ENCODE data around the gene ABHD11. TPM values are rescaled to one million over a fixed set of nuclear protein-coding genes. Genes with fewer than 3 reads are reported as not detected.

Gene ABHD11
- total RNA-seq, 2 experiments from 2014 or later, result 8.5 to 11.5 TPM

GRCh38 chr7:73769481-73770001 is 30.9 kb upstream of the ABHD11 start:
- no peaks in the 10 kb centered on the region for H3K36me3 Mint-ChIP-seq (ENCODE audit: low read depth)
- POLR2A ChIA-PET, result no interaction called here
- H3K27me3 ChIP-seq (ENCODE audit: control insufficient read depth in 1 of 2, insufficient read depth in 2 of 2, low read length in 2 of 2), result peaks cover 38 to 53% of the 10 kb centered on the region in 2 experiments
- TF ChIP-seq, protein P1, sequence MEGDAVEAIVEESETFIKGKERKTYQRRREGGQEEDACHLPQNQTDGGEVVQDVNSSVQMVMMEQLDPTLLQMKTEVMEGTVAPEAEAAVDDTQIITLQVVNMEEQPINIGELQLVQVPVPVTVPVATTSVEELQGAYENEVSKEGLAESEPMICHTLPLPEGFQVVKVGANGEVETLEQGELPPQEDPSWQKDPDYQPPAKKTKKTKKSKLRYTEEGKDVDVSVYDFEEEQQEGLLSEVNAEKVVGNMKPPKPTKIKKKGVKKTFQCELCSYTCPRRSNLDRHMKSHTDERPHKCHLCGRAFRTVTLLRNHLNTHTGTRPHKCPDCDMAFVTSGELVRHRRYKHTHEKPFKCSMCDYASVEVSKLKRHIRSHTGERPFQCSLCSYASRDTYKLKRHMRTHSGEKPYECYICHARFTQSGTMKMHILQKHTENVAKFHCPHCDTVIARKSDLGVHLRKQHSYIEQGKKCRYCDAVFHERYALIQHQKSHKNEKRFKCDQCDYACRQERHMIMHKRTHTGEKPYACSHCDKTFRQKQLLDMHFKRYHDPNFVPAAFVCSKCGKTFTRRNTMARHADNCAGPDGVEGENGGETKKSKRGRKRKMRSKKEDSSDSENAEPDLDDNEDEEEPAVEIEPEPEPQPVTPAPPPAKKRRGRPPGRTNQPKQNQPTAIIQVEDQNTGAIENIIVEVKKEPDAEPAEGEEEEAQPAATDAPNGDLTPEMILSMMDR (IDR thresholded peaks at IDR 0.05), result no peak
- H3K4me1 ChIP-seq (ENCODE audit: insufficient read depth, low read length), result peaks cover 8% of the 10 kb centered on the region
- H3K9me3 Mint-ChIP-seq, result no peaks in the 10 kb centered on the region
- peaks cover 0 to 20% of the 10 kb centered on the region in 2 experiments for H3K9me3 ChIP-seq (ENCODE audit: control insufficient read depth in 1 of 2, insufficient read depth in 1 of 2, low read length in 2 of 2)
- no peak overlapping the region for H3K4me3 ChIP-seq (ENCODE audit: low read length)
- no peaks in the 10 kb centered on the region for H3K4me1 Mint-ChIP-seq (ENCODE audit: low read depth)
- H3K27me3 Mint-ChIP-seq, result peaks cover 48% of the 10 kb centered on the region
- intact Hi-C loops (cut with DNase I, micrococcal nuclease), result no loop called here
- DNase-seq, result no peak
- H3K27ac Mint-ChIP-seq, result no peak overlapping the region
- no peak overlapping the region for H3K27ac ChIP-seq (ENCODE audit: low read depth in 1 of 2, low read length in 2 of 2)
- CTCF ChIA-PET, result no interaction called here
- H3K4me3 Mint-ChIP-seq, result no peak overlapping the region
- H3K36me3 ChIP-seq (ENCODE audit: insufficient read depth, low read length), result no peaks in the 10 kb centered on the region
- no peak for ATAC-seq (ENCODE audit: poor library complexity)

GRCh38 chr7:73768641-73769480 is 30.3 kb upstream of the ABHD11 start:
- Histone ChIP-seq H3K27me3 (ENCODE audit: control insufficient read depth in 1 of 2, insufficient read depth in 2 of 2, low read length in 2 of 2) (peaks cover 38 to 53% of the 10 kb centered on the region in 2 experiments), H3K4me1 (ENCODE audit: insufficient read depth, low read length) (peaks cover 8% of the 10 kb centered on the region), H3K27ac (ENCODE audit: low read depth in 1 of 2, low read length in 2 of 2) (no peak overlapping the region), H3K4me3 (ENCODE audit: low read length) (no peak overlapping the region), H3K36me3 (ENCODE audit: insufficient read depth, low read length) (no peaks in the 10 kb centered on the region), H3K9me3 (ENCODE audit: control insufficient read depth in 1 of 2, insufficient read depth in 1 of 2, low read length in 2 of 2) (peaks cover 0 to 17% of the 10 kb centered on the region in 2 experiments)
- intact Hi-C loops (cut with DNase I, micrococcal nuclease), result no loop called here
- Mint-ChIP-seq H3K27ac (no peak overlapping the region), H3K27me3 (peaks cover 47% of the 10 kb centered on the region), H3K9me3 (no peaks in the 10 kb centered on the region), H3K4me3 (no peak overlapping the region), H3K4me1 (ENCODE audit: low read depth) (no peaks in the 10 kb centered on the region), H3K36me3 (ENCODE audit: low read depth) (no peaks in the 10 kb centered on the region)
- DNase-seq (no peak), ATAC-seq (ENCODE audit: poor library complexity) (no peak)
- CTCF ChIA-PET, result no interaction called here
- TF ChIP-seq, protein P1 (IDR thresholded peaks at IDR 0.05), result no peak
- POLR2A ChIA-PET, result no interaction called here

DNA sequence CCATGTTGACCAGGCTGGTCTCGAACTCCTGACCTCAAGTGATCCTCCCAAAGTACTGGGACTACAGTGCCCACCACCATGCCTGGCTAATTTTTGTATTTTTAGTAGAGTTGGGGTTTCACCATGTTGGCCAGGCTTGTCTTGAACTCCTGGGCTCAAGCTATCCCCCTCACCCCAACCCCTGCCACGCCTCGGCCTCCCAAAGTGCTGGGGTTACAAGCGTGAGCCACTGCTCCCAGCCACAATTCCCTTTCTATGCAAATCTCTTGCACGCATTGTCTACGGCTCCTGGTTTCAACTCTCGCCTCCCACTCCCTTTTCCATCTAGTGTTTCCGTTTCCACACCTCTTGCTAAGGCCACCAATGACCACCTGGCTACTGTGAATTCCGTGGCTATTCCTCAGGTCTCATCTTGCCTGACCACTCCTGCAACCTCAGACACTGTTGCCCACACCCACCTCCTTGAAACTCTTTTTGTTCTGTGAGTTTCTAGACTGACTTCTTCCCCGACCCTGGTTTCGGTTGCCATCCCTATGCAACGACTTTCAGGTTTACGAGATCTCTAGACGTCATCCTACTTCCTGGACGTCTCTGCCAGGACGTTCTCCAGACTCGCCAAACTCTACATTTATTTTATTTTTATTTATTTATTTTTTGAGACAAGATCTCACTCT is 28.1 kb upstream of the ABHD11 start:
- ATAC-seq (ENCODE audit: poor library complexity), result no peak
- intact Hi-C loops (cut with DNase I, micrococcal nuclease), result no loop called here
- Histone ChIP-seq H3K36me3 (ENCODE audit: insufficient read depth, low read length) (no peaks in the 10 kb centered on the region), H3K27ac (ENCODE audit: low read depth in 1 of 2, low read length in 2 of 2) (no peak overlapping the region), H3K9me3 (ENCODE audit: control insufficient read depth in 1 of 2, insufficient read depth in 1 of 2, low read length in 2 of 2) (peaks cover 0 to 15% of the 10 kb centered on the region in 2 experiments), H3K4me1 (ENCODE audit: insufficient read depth, low read length) (peaks cover 8% of the 10 kb centered on the region), H3K4me3 (ENCODE audit: low read length) (no peak overlapping the region), H3K27me3 (ENCODE audit: control insufficient read depth in 1 of 2, insufficient read depth in 2 of 2, low read length in 2 of 2) (peaks cover 38 to 44% of the 10 kb centered on the region in 2 experiments)
- H3K4me3 Mint-ChIP-seq, result no peak overlapping the region
- CTCF ChIA-PET, result no interaction called here
- peaks cover 36% of the 10 kb centered on the region for H3K27me3 Mint-ChIP-seq
- POLR2A ChIA-PET, result no interaction called here
- TF ChIP-seq, protein P1 (IDR thresholded peaks at IDR 0.05), result no peak
- H3K9me3 Mint-ChIP-seq, result no peaks in the 10 kb centered on the region
- no peaks in the 10 kb centered on the region for H3K4me1 Mint-ChIP-seq (ENCODE audit: low read depth)
- DNase-seq, result no peak
- H3K27ac Mint-ChIP-seq, result no peak overlapping the region
- no peaks in the 10 kb centered on the region for H3K36me3 Mint-ChIP-seq (ENCODE audit: low read depth)
